MM.1S (cell line): ENCODE results near the gene PLEKHM3.

ENCODE experiments used
- CTCF ChIP-seq: fragments of 300-600 bp; sonication (generic); IDR thresholded peaks from 2 replicates; pipeline ENCODE4 v1.5.1; 2016; ENCODE audit warnings: antibody characterized with exemption, low read length, mixed read lengths
- EZH2 ChIP-seq: fragments of 300-600 bp; sonication (generic); optimal IDR thresholded peaks from 2 replicates; pipeline ENCODE3; 2017; ENCODE audit warnings: low read depth, mild to moderate bottlenecking, antibody characterized with exemption, low read length, mixed read lengths

GRCh38 chr2:207953354-207953753, 72.0 kb downstream of the PLEKHM3 start:
- TF ChIP-seq CTCF (no peak), EZH2 (no peak)
